Activated T-cell treated with anti-CD3 and anti-CD28 coated beads, Interleukin-2, amount 50 U/mL, for 24 hours (primary cell): Measurements from ENCODE around the gene AFF3.

Experiments used
- DNase-seq: peaks from one replicate; pipeline ENCODE4 v3.0.0-alpha.2; 2020
- H3K27ac Mint-ChIP-seq: 2 replicates; pipeline ENCODE4 v1.8.0; 2020; ENCODE audit warnings: mild to moderate bottlenecking, mixed read lengths
- H3K27me3 Mint-ChIP-seq: 2 replicates; pipeline ENCODE4 v1.8.0; 2020; ENCODE audit warnings: mixed read lengths
- H3K36me3 Mint-ChIP-seq: 2 replicates; pipeline ENCODE4 v1.8.0; 2020; ENCODE audit warnings: low read depth, mixed read lengths
- H3K4me1 Mint-ChIP-seq: 2 replicates; pipeline ENCODE4 v1.8.0; 2020; ENCODE audit warnings: low read depth, mixed read lengths
- H3K4me3 Mint-ChIP-seq: 2 replicates; pipeline ENCODE4 v1.8.0; 2020; ENCODE audit warnings: mild to moderate bottlenecking, moderate library complexity, mixed read lengths
- H3K9me3 Mint-ChIP-seq: 2 replicates; pipeline ENCODE4 v1.8.0; 2020; ENCODE audit warnings: mixed read lengths

Gene AFF3

GRCh38 chr2:99635710-99636109, 506.7 kb downstream of the AFF3 start:
- no peaks in the 10 kb centered on the region for H3K9me3 Mint-ChIP-seq
- no peak for DNase-seq
- H3K27me3 Mint-ChIP-seq = no peaks in the 10 kb centered on the region
- H3K27ac Mint-ChIP-seq = no peak overlapping the region
- peaks cover 3% of the 10 kb centered on the region for H3K4me1 Mint-ChIP-seq
- no peak overlapping the region for H3K4me3 Mint-ChIP-seq
- H3K36me3 Mint-ChIP-seq = no peaks in the 10 kb centered on the region

- no peak overlapping the region for H3K4me3 Mint-ChIP-seq
- no peak overlapping the region for H3K27ac Mint-ChIP-seq
- H3K36me3 Mint-ChIP-seq = no peaks in the 10 kb centered on the region
- no peaks in the 10 kb centered on the region for H3K9me3 Mint-ChIP-seq
- no peaks in the 10 kb centered on the region for H3K27me3 Mint-ChIP-seq
- peaks cover 3% of the 10 kb centered on the region for H3K4me1 Mint-ChIP-seq
- DNase-seq = no peak
These were observed 508.2 kb downstream of the AFF3 start for GRCh38 chr2:99634234-99634633.

GRCh38 chr2:99631700-99632099, 510.7 kb downstream of the AFF3 start:
- H3K36me3 Mint-ChIP-seq = no peaks in the 10 kb centered on the region
- no peaks in the 10 kb centered on the region for H3K9me3 Mint-ChIP-seq
- DNase-seq = no peak
- H3K27ac Mint-ChIP-seq = no peak overlapping the region
- no peaks in the 10 kb centered on the region for H3K4me1 Mint-ChIP-seq
- H3K4me3 Mint-ChIP-seq = no peak overlapping the region
- no peaks in the 10 kb centered on the region for H3K27me3 Mint-ChIP-seq

GRCh38 chr2:99629320-99629719, 513.1 kb downstream of the AFF3 start:
- no peaks in the 10 kb centered on the region for H3K36me3 Mint-ChIP-seq
- no peaks in the 10 kb centered on the region for H3K9me3 Mint-ChIP-seq
- no peaks in the 10 kb centered on the region for H3K4me1 Mint-ChIP-seq
- H3K27me3 Mint-ChIP-seq = no peaks in the 10 kb centered on the region
- no peak overlapping the region for H3K27ac Mint-ChIP-seq
- no peak for DNase-seq
- no peak overlapping the region for H3K4me3 Mint-ChIP-seq

GRCh38 chr2:99626158-99626557, 516.2 kb downstream of the AFF3 start:
- no peak overlapping the region for H3K4me3 Mint-ChIP-seq
- H3K27ac Mint-ChIP-seq = no peak overlapping the region
- no peaks in the 10 kb centered on the region for H3K4me1 Mint-ChIP-seq
- no peaks in the 10 kb centered on the region for H3K27me3 Mint-ChIP-seq
- no peaks in the 10 kb centered on the region for H3K36me3 Mint-ChIP-seq
- no peak for DNase-seq
- H3K9me3 Mint-ChIP-seq = no peaks in the 10 kb centered on the region

GRCh38 chr2:99624677-99625076, 517.7 kb downstream of the AFF3 start:
- no peak for DNase-seq
- no peak overlapping the region for H3K4me3 Mint-ChIP-seq
- H3K9me3 Mint-ChIP-seq = no peaks in the 10 kb centered on the region
- no peaks in the 10 kb centered on the region for H3K4me1 Mint-ChIP-seq
- H3K36me3 Mint-ChIP-seq = no peaks in the 10 kb centered on the region
- H3K27me3 Mint-ChIP-seq = no peaks in the 10 kb centered on the region
- no peak overlapping the region for H3K27ac Mint-ChIP-seq

GRCh38 chr2:99623613-99624012, 518.8 kb downstream of the AFF3 start:
- Mint-ChIP-seq H3K27ac (no peak overlapping the region), H3K9me3 (no peaks in the 10 kb centered on the region), H3K36me3 (no peaks in the 10 kb centered on the region), H3K27me3 (no peaks in the 10 kb centered on the region), H3K4me1 (no peaks in the 10 kb centered on the region), H3K4me3 (no peak overlapping the region)
- DNase-seq = no peak

- Mint-ChIP-seq H3K9me3 (no peaks in the 10 kb centered on the region), H3K4me3 (no peak overlapping the region), H3K36me3 (no peaks in the 10 kb centered on the region), H3K27me3 (no peaks in the 10 kb centered on the region), H3K4me1 (no peaks in the 10 kb centered on the region), H3K27ac (no peak overlapping the region)
- no peak for DNase-seq
These were observed 519.4 kb downstream of the AFF3 start for GRCh38 chr2:99623035-99623434.

- Mint-ChIP-seq H3K27ac (no peak overlapping the region), H3K4me3 (no peak overlapping the region), H3K27me3 (no peaks in the 10 kb centered on the region), H3K36me3 (no peaks in the 10 kb centered on the region), H3K4me1 (no peaks in the 10 kb centered on the region), H3K9me3 (no peaks in the 10 kb centered on the region)
- DNase-seq = no peak
These were observed 519.9 kb downstream of the AFF3 start for GRCh38 chr2:99622534-99622933.

GRCh38 chr2:99621774-99622173, 520.6 kb downstream of the AFF3 start:
- DNase-seq = no peak
- no peaks in the 10 kb centered on the region for H3K9me3 Mint-ChIP-seq
- H3K36me3 Mint-ChIP-seq = no peaks in the 10 kb centered on the region
- H3K27me3 Mint-ChIP-seq = no peaks in the 10 kb centered on the region
- H3K27ac Mint-ChIP-seq = no peak overlapping the region
- H3K4me1 Mint-ChIP-seq = no peaks in the 10 kb centered on the region
- no peak overlapping the region for H3K4me3 Mint-ChIP-seq

GRCh38 chr2:99621106-99621505, 521.3 kb downstream of the AFF3 start:
- no peak overlapping the region for H3K27ac Mint-ChIP-seq
- no peaks in the 10 kb centered on the region for H3K9me3 Mint-ChIP-seq

GRCh38 chr2:99619151-99619550, 523.2 kb downstream of the AFF3 start:
- no peak overlapping the region for H3K4me3 Mint-ChIP-seq
- H3K36me3 Mint-ChIP-seq = no peaks in the 10 kb centered on the region

More at GRCh38 chr2:99621106-99621505, 521.3 kb downstream of the AFF3 start:
- no peaks in the 10 kb centered on the region for H3K36me3 Mint-ChIP-seq
- no peaks in the 10 kb centered on the region for H3K4me1 Mint-ChIP-seq
- H3K4me3 Mint-ChIP-seq = no peak overlapping the region
- no peaks in the 10 kb centered on the region for H3K27me3 Mint-ChIP-seq
- DNase-seq = no peak

GRCh38 chr2:99618579-99619097, 523.8 kb downstream of the AFF3 start:
- DNase-seq = no peak
- H3K27me3 Mint-ChIP-seq = no peaks in the 10 kb centered on the region
- no peak overlapping the region for H3K27ac Mint-ChIP-seq
- no peaks in the 10 kb centered on the region for H3K4me1 Mint-ChIP-seq
- H3K9me3 Mint-ChIP-seq = no peaks in the 10 kb centered on the region
- H3K4me3 Mint-ChIP-seq = no peak overlapping the region
- no peaks in the 10 kb centered on the region for H3K36me3 Mint-ChIP-seq

More at GRCh38 chr2:99619151-99619550, 523.2 kb downstream of the AFF3 start:
- no peak for DNase-seq
- no peaks in the 10 kb centered on the region for H3K9me3 Mint-ChIP-seq
- H3K27me3 Mint-ChIP-seq = no peaks in the 10 kb centered on the region
- no peaks in the 10 kb centered on the region for H3K4me1 Mint-ChIP-seq
- no peak overlapping the region for H3K27ac Mint-ChIP-seq

- Mint-ChIP-seq H3K4me3 (no peak overlapping the region), H3K36me3 (no peaks in the 10 kb centered on the region), H3K27ac (no peak overlapping the region), H3K27me3 (no peaks in the 10 kb centered on the region), H3K9me3 (no peaks in the 10 kb centered on the region), H3K4me1 (no peaks in the 10 kb centered on the region)
- no peak for DNase-seq
These were observed 524.6 kb downstream of the AFF3 start for GRCh38 chr2:99617811-99618210.

- Mint-ChIP-seq H3K4me3 (no peak overlapping the region), H3K27me3 (no peaks in the 10 kb centered on the region), H3K9me3 (no peaks in the 10 kb centered on the region), H3K27ac (no peak overlapping the region), H3K4me1 (no peaks in the 10 kb centered on the region), H3K36me3 (no peaks in the 10 kb centered on the region)
- no peak for DNase-seq
These were observed 527.1 kb downstream of the AFF3 start for GRCh38 chr2:99615247-99615771.

- no peak overlapping the region for H3K27ac Mint-ChIP-seq
- DNase-seq = no peak
- no peaks in the 10 kb centered on the region for H3K27me3 Mint-ChIP-seq
- no peaks in the 10 kb centered on the region for H3K9me3 Mint-ChIP-seq
- no peak overlapping the region for H3K4me3 Mint-ChIP-seq
- H3K36me3 Mint-ChIP-seq = no peaks in the 10 kb centered on the region
- H3K4me1 Mint-ChIP-seq = no peaks in the 10 kb centered on the region
These were observed 528.4 kb downstream of the AFF3 start for GRCh38 chr2:99613980-99614379.
